Measurements from ENCODE around the gene SPDYE18. TPM values are rescaled to one million over a fixed set of nuclear protein-coding genes. Genes with fewer than 3 reads are reported as not detected.
"Not testable (repeated sequence)": the region's sequence is repeated elsewhere in the genome, so short reads cannot be mapped to it uniquely, and the experiment has no call there.

The SPDYE18 gene
- total RNA-seq, 1 experiment from 2014 or later = not detected

DNA sequence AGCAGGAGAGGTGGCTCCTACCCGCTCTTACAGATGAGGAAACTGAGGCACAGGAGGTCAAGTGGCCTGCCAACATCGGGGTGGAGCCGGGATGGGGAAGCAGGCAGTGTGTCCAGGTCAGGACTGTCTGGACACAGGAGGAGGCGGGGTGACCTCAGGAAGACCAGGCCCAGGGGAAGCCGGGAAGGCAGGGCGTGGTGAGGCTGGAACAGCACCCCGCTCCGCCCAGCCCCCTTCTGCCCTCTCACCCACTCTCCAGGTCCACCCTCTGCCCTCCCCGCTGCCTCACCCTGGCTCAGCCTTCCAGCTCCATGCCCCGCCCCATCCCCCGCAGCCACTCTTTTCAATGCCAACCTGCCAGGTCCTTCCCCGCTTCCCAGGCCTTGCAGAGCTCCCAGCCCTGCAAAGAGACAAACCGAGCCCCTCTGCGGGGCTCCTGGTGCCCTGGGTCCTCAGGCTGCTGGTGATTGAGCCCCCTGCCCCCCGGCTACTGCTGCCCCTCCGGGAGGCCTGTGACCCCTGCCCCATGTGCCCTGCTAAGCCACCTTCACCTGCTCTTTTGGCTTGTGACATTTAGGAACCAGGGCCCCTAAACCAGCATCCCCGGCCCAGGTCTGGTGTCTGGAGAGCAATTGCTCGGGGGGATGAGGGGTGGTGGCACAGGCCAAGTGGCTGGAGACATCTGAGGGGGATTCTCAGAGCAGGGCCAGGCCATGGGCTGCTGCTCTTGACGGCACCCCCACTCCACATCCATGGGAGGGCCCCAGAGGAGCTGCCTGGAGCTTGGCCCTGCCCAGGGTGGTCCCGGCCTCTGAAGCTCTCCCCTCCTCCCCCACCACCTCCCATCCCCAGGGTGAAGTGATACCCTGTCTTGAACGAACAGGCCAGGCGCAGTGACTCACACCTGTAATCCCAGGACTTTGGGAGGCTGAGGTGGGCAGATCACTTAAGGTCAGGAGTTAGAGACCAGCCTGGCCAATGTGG is 55.9 kb downstream of the SPDYE18 start:
- peak; percentile 7 for DNase-seq (ENCODE audit: low spot score)

DNA sequence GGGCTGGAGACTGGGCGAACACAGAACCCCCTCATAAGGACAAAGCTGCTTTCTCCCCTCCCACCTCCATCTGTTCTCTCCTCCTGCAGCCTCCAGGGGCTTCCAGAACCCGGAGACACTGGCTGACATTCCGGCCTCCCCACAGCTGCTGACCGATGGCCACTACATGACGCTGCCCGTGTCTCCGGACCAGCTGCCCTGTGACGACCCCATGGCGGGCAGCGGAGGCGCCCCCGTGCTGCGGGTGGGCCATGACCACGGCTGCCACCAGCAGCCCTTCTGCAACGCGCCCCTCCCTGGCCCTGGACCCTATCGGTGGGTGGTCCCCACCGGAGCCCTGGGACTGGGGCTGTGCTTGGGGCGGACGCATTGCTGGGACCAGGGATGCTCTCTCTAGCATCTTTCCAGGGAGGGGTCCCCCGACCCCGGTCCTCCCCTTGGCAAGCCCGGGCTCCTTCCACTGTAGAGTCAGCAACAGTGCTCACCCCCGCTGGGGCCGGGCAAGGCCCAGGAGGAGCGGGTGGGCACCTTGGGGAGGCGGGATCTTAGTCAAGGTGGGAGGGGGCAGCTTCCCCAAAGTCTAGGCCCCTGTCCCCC is 56.8 kb downstream of the SPDYE18 start:
- DNase-seq (ENCODE audit: low spot score) = not testable (repeated sequence)

DNA sequence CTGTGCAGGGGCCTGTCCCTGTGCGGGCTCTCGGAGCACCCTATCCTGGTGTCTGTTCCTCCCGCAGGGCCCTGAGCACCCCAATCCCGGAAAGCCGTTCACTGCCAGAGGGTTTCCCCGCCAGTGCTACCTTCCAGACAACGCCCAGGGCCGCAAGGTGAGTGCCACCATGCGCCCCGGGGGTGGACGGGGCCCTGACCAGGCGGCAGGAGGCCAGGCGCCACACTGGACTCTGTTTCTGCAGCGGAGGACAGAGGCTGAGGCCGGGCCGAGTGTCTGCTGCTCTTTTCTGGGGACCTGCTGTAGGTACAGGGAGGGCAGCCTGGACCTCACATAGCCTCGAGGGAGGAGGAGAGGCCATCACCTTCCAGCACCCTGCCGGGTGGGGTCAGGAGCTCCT is 58.2 kb downstream of the SPDYE18 start:
- not testable (repeated sequence) for DNase-seq (ENCODE audit: low spot score)

DNA sequence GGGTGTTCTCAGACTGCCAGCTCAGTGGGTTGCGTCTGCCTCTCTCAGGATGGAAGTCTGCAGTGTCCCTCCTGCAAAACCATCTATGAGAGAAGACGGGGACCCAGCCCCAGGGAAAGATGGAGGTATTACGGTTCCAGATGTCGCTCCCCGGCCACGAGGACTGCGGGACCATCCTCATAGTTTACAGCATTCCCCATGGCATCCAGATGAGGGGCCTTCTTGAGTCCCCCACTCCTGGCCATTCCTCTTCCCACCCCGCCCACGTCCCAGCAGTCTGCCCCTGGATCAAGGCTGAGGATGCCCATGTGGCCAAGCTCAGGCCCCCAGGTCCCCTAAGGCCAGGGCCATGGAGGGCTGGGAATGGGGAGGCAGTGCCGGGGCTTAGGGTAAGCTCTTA is 59.1 kb downstream of the SPDYE18 start:
- not testable (repeated sequence) for DNase-seq (ENCODE audit: low spot score)

DNA sequence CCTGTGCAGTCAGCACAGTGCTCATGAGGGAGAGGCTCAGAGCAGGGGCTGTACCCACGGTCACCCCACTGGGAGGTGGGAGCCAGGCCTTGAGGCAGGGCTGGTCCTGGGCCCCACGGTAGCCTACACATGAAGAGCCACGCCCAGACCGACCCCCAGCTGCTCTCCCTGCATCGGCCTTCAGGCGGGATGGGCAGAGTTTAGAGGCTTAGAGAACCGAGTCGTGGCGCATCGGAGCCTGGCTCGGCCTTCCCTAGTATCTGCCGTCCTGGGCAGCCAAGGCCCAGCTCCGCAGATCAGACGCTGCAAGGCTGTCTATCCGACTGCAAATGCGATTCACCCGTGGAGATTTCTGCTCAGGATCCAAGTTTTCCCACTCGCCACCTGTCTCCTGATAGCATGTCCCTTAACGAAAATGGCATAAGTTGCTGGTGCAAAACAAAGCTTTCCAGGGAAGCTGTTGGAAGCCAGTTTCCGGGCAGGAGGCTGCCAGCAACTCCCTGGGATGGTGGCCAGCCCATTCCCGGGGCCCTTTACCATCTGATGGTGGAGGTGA is 59.6 kb downstream of the SPDYE18 start:
- DNase-seq (ENCODE audit: low spot score) = not testable (repeated sequence)

DNA sequence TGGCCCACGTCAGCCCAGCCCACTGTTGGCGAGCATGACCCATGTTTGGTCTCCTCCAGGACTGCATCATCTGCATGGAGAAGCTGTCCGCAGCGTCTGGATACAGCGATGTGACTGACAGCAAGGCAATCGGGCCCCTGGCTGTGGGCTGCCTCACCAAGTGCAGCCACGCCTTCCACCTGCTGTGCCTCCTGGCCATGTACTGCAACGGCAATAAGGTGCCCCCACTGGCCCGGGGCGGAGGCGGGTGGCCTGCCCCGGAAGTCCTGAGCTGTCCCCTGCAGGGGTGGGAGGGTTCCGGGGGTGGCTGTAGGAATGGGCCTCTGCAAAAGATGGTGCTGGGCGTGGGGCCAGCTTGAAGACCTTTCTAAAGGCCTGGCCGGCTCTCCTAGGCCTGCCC is 60.3 kb downstream of the SPDYE18 start:
- DNase-seq (ENCODE audit: low spot score) = not testable (repeated sequence)

Small RNA genes lying within 50 kb of the gene (small RNA-seq; reads per million reads assigned to genes)
- not detected for gene RF00019

Other genes with a start within 250 kb of the SPDYE18 start
- not detected in 2 replicates for gene SPDYE17, start 30.2 kb downstream of the SPDYE18 start, total RNA-seq (2014; rRNA removed; shearing (Covaris generic))
- gene CCDC146, start 60.1 kb upstream of the SPDYE18 start, total RNA-seq (2014; rRNA removed; shearing (Covaris generic)) = not detected in 2 replicates
- gene FGL2, start 137.3 kb upstream of the SPDYE18 start, total RNA-seq (2014; rRNA removed; shearing (Covaris generic)) = not detected in 2 replicates